ENCODE data around the gene ST6GALNAC2. TPM values are rescaled to one million over a fixed set of nuclear protein-coding genes. Genes with fewer than 3 reads are reported as not detected.

ST6GALNAC2 gene
- total RNA-seq: 10 to 100 TPM in 2 of 9 donors, 1 to 10 TPM in 6, under 1 TPM in 1; 0.50 to 37.8 (median 6.0) TPM
- polyA plus RNA-seq: 1 to 10 TPM; 3.4 to 4.3 (median 3.8) TPM
- long read RNA-seq, donor 1: 0 reads
- long read RNA-seq, donor 2: 0 reads
- long read RNA-seq, donor 3: 0 reads
- long read RNA-seq, donor 4, partial matches to known transcripts: 1 of 2 reads
- long read RNA-seq, donor 4, other reads (novel, unspliced or antisense): 0 of 2 reads
- long read RNA-seq, donor 5, transcript ST6GALNAC2-201 (9 exons, 2,170 nt): major isoform, 14 of 25 reads
- long read RNA-seq, donor 5, partial matches to known transcripts: 0 of 25 reads
- long read RNA-seq, donor 5, other reads (novel, unspliced or antisense): 11 of 25 reads
- long read RNA-seq, donor 6: 0 reads
- long read RNA-seq, donor 7: 0 reads
- long read RNA-seq, donor 8: 0 reads
- long read RNA-seq, donor 9: 0 reads
- long read RNA-seq, donor 10: 0 reads

DNA sequence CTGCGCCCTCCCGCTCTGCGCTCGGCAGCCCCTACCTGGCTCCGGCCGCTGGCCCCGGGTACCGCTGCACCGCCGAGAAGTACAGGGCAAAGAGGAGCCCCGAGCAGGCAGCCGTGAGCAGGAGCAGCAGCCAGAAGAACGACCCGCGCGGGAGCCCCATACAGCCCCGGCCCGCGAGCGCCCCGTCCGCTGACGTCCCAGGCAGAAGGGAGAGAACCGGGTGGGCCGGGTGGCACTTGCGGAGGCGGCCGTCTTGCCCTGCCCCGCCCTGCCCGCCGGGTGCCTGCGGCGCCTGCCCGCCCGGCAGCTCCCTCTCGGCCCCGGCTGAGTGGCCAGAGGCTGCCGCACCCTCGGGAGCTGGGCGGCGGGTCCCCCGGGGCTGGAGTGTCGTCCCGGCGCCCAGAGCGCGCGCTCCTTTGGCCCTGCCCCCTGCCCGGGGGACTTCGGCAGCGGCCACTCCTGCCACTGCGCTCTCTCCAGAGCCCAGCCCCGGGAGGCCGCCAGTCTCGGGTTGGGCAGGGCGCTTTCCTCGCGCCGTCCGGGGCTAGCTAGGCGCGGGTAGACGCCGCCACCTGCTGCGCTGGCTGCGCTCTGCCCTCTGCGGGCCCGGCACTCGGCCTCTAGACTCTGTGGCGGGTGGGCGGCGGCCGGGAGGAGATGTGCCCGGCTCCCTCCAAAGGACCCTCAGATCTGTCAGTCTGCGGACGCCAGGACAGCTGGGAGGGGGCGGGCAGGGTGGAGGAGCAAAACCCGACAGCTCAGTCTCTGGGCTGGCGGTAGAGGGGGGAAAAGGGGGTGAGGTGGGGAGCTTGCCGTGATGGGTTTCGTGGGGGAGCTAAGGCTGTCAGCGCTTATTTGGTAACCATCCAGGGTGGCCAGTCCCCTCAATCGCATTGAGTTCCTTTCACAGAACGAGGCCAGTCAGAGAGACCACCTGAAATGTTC, at the start of gene ST6GALNAC2:
Gene ST6GALNAC2 (minus strand): TSS at position 212 of the 945 bp plus-strand sequence. CDS start 52 bp downstream, at position 160.
- Histone ChIP-seq H3K4me3 (peak within 1 kb of the TSS in 3 of 4 donors; percentile 25 to 77 (median 57)), H3K9me3 (replicated peaks in 1 of 3) (no peaks in the 10 kb centered on the region), H3K27me3 (no peaks in the 10 kb centered on the region), H3K4me1 (replicated peaks in 1 of 2) (peaks cover 0 to 13% of the 10 kb centered on the region in 2 donors), H3K36me3 (replicated peaks in 1 of 2) (no peaks in the 10 kb centered on the region), H3K27ac (peak within 1 kb of the TSS in 3 of 5 donors; percentile 16 to 61 (median 30))
- peak; percentile 73 to 82 (median 75) for DNase-seq
- TF ChIP-seq POLR2A (IDR thresholded peaks at IDR 0.05): peak in 1 of 2 donors; percentile 63
- TF ChIP-seq, protein P1, sequence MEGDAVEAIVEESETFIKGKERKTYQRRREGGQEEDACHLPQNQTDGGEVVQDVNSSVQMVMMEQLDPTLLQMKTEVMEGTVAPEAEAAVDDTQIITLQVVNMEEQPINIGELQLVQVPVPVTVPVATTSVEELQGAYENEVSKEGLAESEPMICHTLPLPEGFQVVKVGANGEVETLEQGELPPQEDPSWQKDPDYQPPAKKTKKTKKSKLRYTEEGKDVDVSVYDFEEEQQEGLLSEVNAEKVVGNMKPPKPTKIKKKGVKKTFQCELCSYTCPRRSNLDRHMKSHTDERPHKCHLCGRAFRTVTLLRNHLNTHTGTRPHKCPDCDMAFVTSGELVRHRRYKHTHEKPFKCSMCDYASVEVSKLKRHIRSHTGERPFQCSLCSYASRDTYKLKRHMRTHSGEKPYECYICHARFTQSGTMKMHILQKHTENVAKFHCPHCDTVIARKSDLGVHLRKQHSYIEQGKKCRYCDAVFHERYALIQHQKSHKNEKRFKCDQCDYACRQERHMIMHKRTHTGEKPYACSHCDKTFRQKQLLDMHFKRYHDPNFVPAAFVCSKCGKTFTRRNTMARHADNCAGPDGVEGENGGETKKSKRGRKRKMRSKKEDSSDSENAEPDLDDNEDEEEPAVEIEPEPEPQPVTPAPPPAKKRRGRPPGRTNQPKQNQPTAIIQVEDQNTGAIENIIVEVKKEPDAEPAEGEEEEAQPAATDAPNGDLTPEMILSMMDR (IDR thresholded peaks at IDR 0.05): peak; percentile 20 to 67 (median 50)
- intact Hi-C loops (cut with DNase I): loop anchor here (5.0 to 10.0 kb wide), 2 partner anchors 61 to 64 kb away; no protein-coding TSS in a partner anchor
- 1 to 11% (median 4%) methylated on average over 4 to 84 of the region's 84 CpGs for WGBS, 4 donors

DNA sequence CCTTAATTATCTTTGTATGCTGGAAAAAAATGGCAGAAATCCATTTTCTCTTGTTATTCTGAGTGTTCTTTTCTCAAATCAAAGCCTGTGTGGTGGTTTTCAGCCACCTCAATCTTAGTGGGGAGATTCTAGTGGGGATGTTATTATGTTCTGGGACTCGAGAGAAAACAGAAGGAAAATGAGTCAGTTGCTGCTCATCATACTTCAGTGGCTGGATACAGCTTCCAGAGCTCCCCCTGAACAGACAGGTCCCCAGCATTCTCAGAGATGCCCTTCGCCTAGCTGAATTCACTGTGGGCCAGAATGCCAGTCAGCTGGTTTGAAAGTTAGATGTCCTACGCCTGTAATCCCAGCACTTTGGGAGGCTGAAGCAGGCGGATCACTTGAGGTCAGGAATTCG, 49.4 kb upstream of the ST6GALNAC2 start:
- TF ChIP-seq POLR2A (IDR thresholded peaks at IDR 0.05): no peak
- TF ChIP-seq, protein P1 (IDR thresholded peaks at IDR 0.05): no peak
- Histone ChIP-seq H3K4me3 (no peak overlapping the region), H3K27ac (no peak overlapping the region), H3K27me3 (no peaks in the 10 kb centered on the region), H3K4me1 (replicated peaks in 1 of 2) (no peaks in the 10 kb centered on the region), H3K36me3 (replicated peaks in 1 of 2) (no peaks in the 10 kb centered on the region), H3K9me3 (replicated peaks in 1 of 3) (no peaks in the 10 kb centered on the region)
- intact Hi-C loops (cut with DNase I): no loop called here
- DNase-seq: no peak
- WGBS, 4 donors: 80 to 93% (median 89%) methylated on average over 5 of the region's 5 CpGs

DNA sequence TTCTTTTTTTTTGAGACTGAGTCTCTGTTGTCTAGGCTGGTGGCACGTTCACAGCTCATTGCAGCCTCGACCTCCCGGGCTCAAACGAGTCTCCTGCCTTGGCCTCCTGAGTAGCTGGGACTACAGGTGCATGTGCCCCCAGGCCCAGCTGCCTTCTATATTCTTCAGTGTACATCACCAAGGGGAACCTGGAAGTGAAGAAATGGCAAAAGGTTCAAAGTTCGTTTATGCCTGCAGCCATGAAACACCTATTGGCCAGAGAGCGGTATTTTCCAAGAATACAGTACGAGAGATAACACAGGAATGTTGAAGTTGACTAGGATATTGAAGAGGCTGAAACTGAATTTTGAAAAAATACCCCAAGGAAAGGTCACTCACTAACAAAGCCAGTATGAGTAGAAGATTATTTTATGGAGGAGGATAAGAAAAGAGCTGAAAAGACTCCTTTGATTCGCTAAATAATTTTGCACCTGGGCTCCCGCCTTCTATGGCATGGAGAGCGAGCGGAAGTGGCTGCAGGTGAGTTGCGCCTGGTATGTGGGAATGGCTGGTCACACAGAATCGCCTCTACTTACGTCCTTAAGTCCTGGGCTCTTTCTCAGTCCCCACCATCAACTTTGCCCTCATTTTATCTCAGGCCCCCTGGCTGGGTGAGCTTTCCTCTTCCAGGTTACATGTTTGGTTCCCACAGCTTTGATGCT, 48.1 kb upstream of the ST6GALNAC2 start:
- H3K9me3 ChIP-seq (replicated peaks in 1 of 3): no peaks in the 10 kb centered on the region
- TF ChIP-seq POLR2A (IDR thresholded peaks at IDR 0.05): no peak
- TF ChIP-seq, protein P1 (IDR thresholded peaks at IDR 0.05): no peak
- intact Hi-C loops (cut with DNase I): no loop called here
- 88 to 90% (median 90%) methylated on average over 14 of the region's 14 CpGs for WGBS, 4 donors
- no peak overlapping the region for H3K4me3 ChIP-seq
- H3K4me1 ChIP-seq (replicated peaks in 1 of 2): no peaks in the 10 kb centered on the region
- DNase-seq: no peak
- H3K36me3 ChIP-seq (replicated peaks in 1 of 2): no peaks in the 10 kb centered on the region
- H3K27ac ChIP-seq: no peak overlapping the region
- no peaks in the 10 kb centered on the region for H3K27me3 ChIP-seq

All from adrenal gland (tissue), 19 donors.